HepG2 (cell line): ENCODE results near the gene ACVR2A. TPM values are rescaled to one million over a fixed set of nuclear protein-coding genes. Genes with fewer than 3 reads are reported as not detected.

Experiments
- ATF7-NPFF ChIP-seq: sonication (generic); formaldehyde crosslinking; IDR thresholded peaks from 2 replicates; pipeline ENCODE4 v1.8.1; 2023; ENCODE audit warnings: mild to moderate bottlenecking, low read depth, missing genetic modification reagents, moderate library complexity
- CHCHD3 ChIP-seq: sonication (generic); formaldehyde crosslinking; IDR thresholded peaks from 2 replicates; pipeline ENCODE4 v1.8.0; 2022; ENCODE audit warnings: mild to moderate bottlenecking, missing genetic modification reagents, moderate library complexity
- CREM ChIP-seq, 2 experiments: sonication (generic) in 1 of 2; formaldehyde crosslinking in 1 of 2; IDR thresholded peaks; 2 replicates each; pipeline versions ENCODE4 v1.4.0 to v1.6.1; 2016 to 2020; ENCODE audit warnings: antibody characterized with exemption in 1 of 2, mild to moderate bottlenecking in 1 of 2, missing genetic modification reagents in 1 of 2
- HCFC1 ChIP-seq: fragments of 150-350 bp; IDR thresholded peaks from 2 replicates; pipeline ENCODE4 v1.6.1; 2014; ENCODE audit warnings: low read depth, low read length
- HOXA5 ChIP-seq: sonication (generic); formaldehyde crosslinking; IDR thresholded peaks from 2 replicates; pipeline ENCODE4 v1.4.0; 2020; ENCODE audit warnings: missing genetic modification reagents
- MED1 ChIP-seq: sonication (generic); formaldehyde crosslinking; IDR thresholded peaks from 2 replicates; pipeline ENCODE4 v1.4.0; 2020; ENCODE audit warnings: missing genetic modification reagents
- PITX1 ChIP-seq: sonication (generic); formaldehyde crosslinking; IDR thresholded peaks from 2 replicates; pipeline ENCODE4 v1.5.1; 2020; ENCODE audit warnings: mild to moderate bottlenecking, missing genetic modification reagents
- RXRB ChIP-seq: IDR thresholded peaks from 2 replicates; pipeline ENCODE4 v1.6.1; 2016; ENCODE audit warnings: borderline replicate concordance, missing genetic modification reagents, missing compliant biosample characterization
- TSC22D2 ChIP-seq: sonication (generic); formaldehyde crosslinking; IDR thresholded peaks from 2 replicates; pipeline ENCODE4 v1.5.1; 2020; ENCODE audit warnings: missing genetic modification reagents, mild to moderate bottlenecking, borderline replicate concordance
- ZBTB39 ChIP-seq: sonication (generic); formaldehyde crosslinking; IDR thresholded peaks from 2 replicates; pipeline ENCODE4 v1.5.0; 2020; ENCODE audit warnings: missing genetic modification reagents
- ZNF280B ChIP-seq: sonication (generic); formaldehyde crosslinking; IDR thresholded peaks from 2 replicates; pipeline ENCODE4 v1.5.0; 2020; ENCODE audit warnings: missing genetic modification reagents, mild to moderate bottlenecking, borderline replicate concordance
- ZNF333 ChIP-seq: sonication (generic); formaldehyde crosslinking; IDR thresholded peaks from 2 replicates; pipeline ENCODE4 v1.4.0; 2020; ENCODE audit warnings: mild to moderate bottlenecking, missing genetic modification reagents, borderline replicate concordance
- ZNF44 ChIP-seq: sonication (generic); formaldehyde crosslinking; IDR thresholded peaks from 2 replicates; pipeline ENCODE4 v1.5.1; 2020; ENCODE audit warnings: mild to moderate bottlenecking, missing genetic modification reagents
- ZNF503 ChIP-seq: sonication (generic); formaldehyde crosslinking; IDR thresholded peaks from 2 replicates; pipeline ENCODE4 v1.4.0; 2020; ENCODE audit warnings: missing genetic modification reagents
- ZNF703 ChIP-seq: sonication (generic); formaldehyde crosslinking; IDR thresholded peaks from 2 replicates; pipeline ENCODE4 v1.5.1; 2020; ENCODE audit warnings: missing genetic modification reagents, mild to moderate bottlenecking, moderate library complexity, borderline replicate concordance
- ZNF709 ChIP-seq: sonication (generic); formaldehyde crosslinking; IDR thresholded peaks from 2 replicates; pipeline ENCODE4 v1.5.0; 2020; ENCODE audit warnings: mild to moderate bottlenecking, missing genetic modification reagents
- ZNF737 ChIP-seq: sonication (generic); formaldehyde crosslinking; IDR thresholded peaks from 2 replicates; pipeline ENCODE4 v1.5.0; 2020; ENCODE audit warnings: missing genetic modification reagents, mild to moderate bottlenecking, borderline replicate concordance
- polyA plus RNA-seq, 8 experiments: library from polyadenylated mRNA; depleted of rRNA in 3 of 8; stranded (reverse) in 7 of 8; unstranded in 1 of 8; fragments of >200 nt; fragmentation: Illumina TruSeq in 4 of 8; extraction: Trizol in 4 of 8; gene quantifications; 2 replicates each; pipeline versions ENCODE4 v1.2.1 to v1.2.3, GENCODE V29; 2011 to 2016; ENCODE audit warnings: low read depth in 4 of 8, missing spikeins in 1 of 8, mixed read lengths in 1 of 8; ENCODE audit not compliant: insufficient read depth in 1 of 8
- total RNA-seq, 5 experiments: library from RNA; depleted of rRNA; stranded (reverse); fragments of >200 nt; fragmentation: Illumina TruSeq; extraction: Trizol; gene quantifications; 2 replicates each; pipeline ENCODE4 v1.2.3, GENCODE V29; 2016; ENCODE audit warnings: low read depth in 1 of 5
- TF ChIP-seq, protein P1 (sequence below): sonication (generic); formaldehyde crosslinking; IDR thresholded peaks from 2 replicates; pipeline ENCODE4 v1.5.1; 2020; ENCODE audit warnings: mild to moderate bottlenecking, missing genetic modification reagents, moderate library complexity

ACVR2A gene
- total and polyA plus RNA-seq, 2 of the 13 experiments (the other 11 are each of a cell fraction or from before 2014, with no cell fraction given) = 8.3 to 18.0 TPM

DNA sequence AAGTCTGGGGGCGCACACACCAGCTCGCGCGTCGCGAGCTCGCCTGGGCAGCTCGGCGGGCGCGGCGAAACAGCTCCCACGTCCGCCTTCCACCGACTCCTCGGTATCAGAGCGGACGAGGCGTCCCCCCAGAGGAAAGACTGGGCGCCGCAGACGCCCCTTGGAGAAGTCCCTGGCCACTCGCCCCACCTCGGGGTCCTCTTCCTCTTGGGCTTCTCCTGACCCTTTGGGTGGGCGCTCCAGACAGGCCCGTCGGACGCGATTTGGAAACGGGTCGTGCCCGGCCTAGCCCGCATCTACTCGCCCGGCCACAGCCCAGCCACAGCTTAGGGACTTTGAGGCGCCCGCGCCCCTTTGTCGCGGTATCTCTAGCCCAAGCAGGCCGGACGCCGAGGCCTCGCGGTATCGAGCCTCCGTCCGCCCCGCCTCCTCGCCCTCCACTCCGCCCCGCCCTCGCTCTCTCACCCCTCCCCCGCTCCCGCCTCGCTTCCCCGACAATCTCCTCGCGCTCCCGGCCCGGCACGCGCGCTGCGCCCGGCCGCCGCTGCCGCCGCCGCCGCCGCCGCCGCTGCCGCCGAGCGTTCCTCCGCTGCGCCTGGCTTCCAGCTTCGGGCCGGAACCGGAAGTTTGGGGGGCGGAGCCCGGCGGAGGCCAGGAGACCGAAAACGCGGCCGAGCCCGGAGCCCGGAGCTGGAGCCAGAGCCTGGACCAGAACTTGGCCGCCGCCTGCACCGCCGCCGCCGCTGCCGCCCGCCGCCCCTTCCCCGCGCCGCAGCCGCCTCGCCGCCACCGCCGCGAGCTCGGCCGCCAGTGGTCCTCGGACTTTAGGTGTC, 749 bp upstream of the ACVR2A start (continued):
- TF ChIP-seq ZNF703 (CRISPR knock-in tag) = peak; percentile 59; the same call in 1 of the 2 replicates
- TF ChIP-seq ATF7-NPFF (CRISPR knock-in tag) = no peak
- TF ChIP-seq, protein P1, sequence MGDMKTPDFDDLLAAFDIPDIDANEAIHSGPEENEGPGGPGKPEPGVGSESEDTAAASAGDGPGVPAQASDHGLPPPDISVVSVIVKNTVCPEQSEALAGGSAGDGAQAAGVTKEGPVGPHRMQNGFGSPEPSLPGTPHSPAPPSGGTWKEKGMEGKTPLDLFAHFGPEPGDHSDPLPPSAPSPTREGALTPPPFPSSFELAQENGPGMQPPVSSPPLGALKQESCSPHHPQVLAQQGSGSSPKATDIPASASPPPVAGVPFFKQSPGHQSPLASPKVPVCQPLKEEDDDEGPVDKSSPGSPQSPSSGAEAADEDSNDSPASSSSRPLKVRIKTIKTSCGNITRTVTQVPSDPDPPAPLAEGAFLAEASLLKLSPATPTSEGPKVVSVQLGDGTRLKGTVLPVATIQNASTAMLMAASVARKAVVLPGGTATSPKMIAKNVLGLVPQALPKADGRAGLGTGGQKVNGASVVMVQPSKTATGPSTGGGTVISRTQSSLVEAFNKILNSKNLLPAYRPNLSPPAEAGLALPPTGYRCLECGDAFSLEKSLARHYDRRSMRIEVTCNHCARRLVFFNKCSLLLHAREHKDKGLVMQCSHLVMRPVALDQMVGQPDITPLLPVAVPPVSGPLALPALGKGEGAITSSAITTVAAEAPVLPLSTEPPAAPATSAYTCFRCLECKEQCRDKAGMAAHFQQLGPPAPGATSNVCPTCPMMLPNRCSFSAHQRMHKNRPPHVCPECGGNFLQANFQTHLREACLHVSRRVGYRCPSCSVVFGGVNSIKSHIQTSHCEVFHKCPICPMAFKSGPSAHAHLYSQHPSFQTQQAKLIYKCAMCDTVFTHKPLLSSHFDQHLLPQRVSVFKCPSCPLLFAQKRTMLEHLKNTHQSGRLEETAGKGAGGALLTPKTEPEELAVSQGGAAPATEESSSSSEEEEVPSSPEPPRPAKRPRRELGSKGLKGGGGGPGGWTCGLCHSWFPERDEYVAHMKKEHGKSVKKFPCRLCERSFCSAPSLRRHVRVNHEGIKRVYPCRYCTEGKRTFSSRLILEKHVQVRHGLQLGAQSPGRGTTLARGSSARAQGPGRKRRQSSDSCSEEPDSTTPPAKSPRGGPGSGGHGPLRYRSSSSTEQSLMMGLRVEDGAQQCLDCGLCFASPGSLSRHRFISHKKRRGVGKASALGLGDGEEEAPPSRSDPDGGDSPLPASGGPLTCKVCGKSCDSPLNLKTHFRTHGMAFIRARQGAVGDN (CRISPR knock-in tag) = peak; percentile 92
- TF ChIP-seq HOXA5 (CRISPR knock-in tag) = no peak; the same call in none of the 2 replicates
- no peak for TF ChIP-seq TSC22D2 (CRISPR knock-in tag)
- 0 out of 2 replicates have a peak, but pooled peaks have one; percentile 69 for TF ChIP-seq ZNF333 (CRISPR knock-in tag)
- peak; percentile 74 for TF ChIP-seq ZNF503 (CRISPR knock-in tag)
- peak; percentile 78 for TF ChIP-seq ZNF709
- TF ChIP-seq CREM (IDR thresholded peaks at IDR 0.05) = no peak
- no peak for TF ChIP-seq CREM (CRISPR knock-in tag; IDR thresholded peaks at IDR 0.05)
- TF ChIP-seq PITX1 (CRISPR knock-in tag) = peak; percentile 58
- TF ChIP-seq ZBTB39 (CRISPR knock-in tag) = no peak
- peak; percentile 54; the same call in 1 of the 2 replicates for TF ChIP-seq ZNF44 (CRISPR knock-in tag)
- TF ChIP-seq RXRB = peak; percentile 15; the same call in 1 of the 2 replicates
- TF ChIP-seq HCFC1 = peak; percentile 48
- TF ChIP-seq ZNF737 (CRISPR knock-in tag) = no peak
- TF ChIP-seq ZNF280B (CRISPR knock-in tag) = peak; percentile 73; the same call in 1 of the 2 replicates
- TF ChIP-seq MED1 (CRISPR knock-in tag) = peak; percentile 36
- peak; percentile 64; the same call in 1 of the 2 replicates for TF ChIP-seq CHCHD3 (CRISPR knock-in tag)
